GM23248 (cell line): ENCODE data around the gene NISCH.

Experiments used
- EZH2 ChIP-seq: fragments of 200-600 bp; sonication (generic); IDR thresholded peaks from 2 replicates; pipeline ENCODE4 v1.6.1; 2018; ENCODE audit warnings: antibody characterized with exemption, mild to moderate bottlenecking; ENCODE audit not compliant: insufficient read depth, poor library complexity, severe bottlenecking
- EZH2phosphoT487 ChIP-seq: fragments of 200-600 bp; sonication (generic); IDR thresholded peaks from 2 replicates; pipeline ENCODE4 v1.6.1; 2018; ENCODE audit warnings: antibody characterized with exemption, moderate library complexity, mild to moderate bottlenecking, low read depth; ENCODE audit not compliant: insufficient read depth

DNA sequence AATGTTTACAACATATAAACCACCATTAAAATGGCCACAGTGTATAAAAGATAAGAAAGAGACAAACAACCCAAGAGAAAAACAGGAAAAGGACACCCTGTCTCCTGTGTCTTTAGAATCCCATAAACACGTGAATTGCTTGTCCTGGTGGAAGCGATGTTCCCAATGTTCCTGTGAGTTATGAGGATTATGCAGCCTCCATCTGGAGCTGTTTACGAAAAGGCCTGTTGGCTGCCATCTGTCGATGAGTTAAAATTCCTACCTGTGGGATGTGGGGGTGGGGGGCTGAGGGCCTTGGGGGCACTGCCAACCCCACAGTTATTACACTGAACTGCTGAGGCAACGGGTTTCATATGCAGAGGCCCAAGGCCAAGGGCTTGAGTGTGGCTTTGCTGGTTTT is 13.6 kb downstream of the NISCH start:
- TF ChIP-seq EZH2phosphoT487 (no peak), EZH2 (no peak)
